NCI-H2029 treated with DMSO at 0.1 percent for 48 hours (cell line): ENCODE data around the gene TEX35.
"Not testable (repeated sequence)": the region's sequence is repeated elsewhere in the genome, so short reads cannot be mapped to it uniquely, and the experiment has no call there.

Experiments
- DNase-seq: peaks from one replicate; lab custom pipeline; 2025; lab: John Stamatoyannopoulos, UW

TEX35 gene

GRCh38 chr1:178541829-178542553 lies 29.1 kb downstream of the TEX35 start:
- DNase-seq, result no peak

- no peak for DNase-seq
These were observed 29.8 kb downstream of the TEX35 start for GRCh38 chr1:178542554-178543289.

- no peak for DNase-seq
These were observed 30.3 kb downstream of the TEX35 start for GRCh38 chr1:178543290-178543607.

- no peak for DNase-seq
These were observed 31.6 kb downstream of the TEX35 start for GRCh38 chr1:178544531-178544930.

- DNase-seq, result no peak
These were observed 35.2 kb downstream of the TEX35 start for GRCh38 chr1:178548108-178548507.

- DNase-seq, result no peak
These were observed 38.4 kb downstream of the TEX35 start for GRCh38 chr1:178551307-178551706.

- DNase-seq, result no peak
These were observed 39.0 kb downstream of the TEX35 start for GRCh38 chr1:178551940-178552339.

- no peak for DNase-seq
These were observed 39.9 kb downstream of the TEX35 start for GRCh38 chr1:178552856-178553255.

- DNase-seq, result not testable (repeated sequence)
These were observed 41.4 kb downstream of the TEX35 start for GRCh38 chr1:178554351-178554750.

GRCh38 chr1:178555613-178556012 lies 42.7 kb downstream of the TEX35 start:
- not testable (repeated sequence) for DNase-seq

GRCh38 chr1:178558816-178559215 lies 45.9 kb downstream of the TEX35 start:
- not testable (repeated sequence) for DNase-seq

- no peak for DNase-seq
These were observed 48.0 kb downstream of the TEX35 start for GRCh38 chr1:178560871-178561376.

- DNase-seq, result no peak
These were observed 50.4 kb downstream of the TEX35 start for GRCh38 chr1:178563099-178563820.

GRCh38 chr1:178564086-178564782 lies 51.3 kb downstream of the TEX35 start:
- DNase-seq, result no peak

- no peak for DNase-seq
These were observed 51.9 kb downstream of the TEX35 start for GRCh38 chr1:178564783-178565180.

- no peak for DNase-seq
These were observed 52.7 kb downstream of the TEX35 start for GRCh38 chr1:178565586-178565985.

- no peak for DNase-seq
These were observed 53.3 kb downstream of the TEX35 start for GRCh38 chr1:178566187-178566586.

- no peak for DNase-seq
These were observed 58.9 kb downstream of the TEX35 start for GRCh38 chr1:178571807-178572206.
